Frontal cortex (tissue), 4 donors: ENCODE data around the gene NFE2L1. TPM values are rescaled to one million over a fixed set of nuclear protein-coding genes. Genes with fewer than 3 reads are reported as not detected.
A peak's percentile ranks its signal among the peaks of the same experiment; 100 is the strongest.

Experiments
- DNase-seq, 2 donors: peaks; one replicate each; pipeline ENCODE4 v3.0.0; 2012; ENCODE audit warnings: low spot score in 2 of 2
- FAIRE-seq: peaks from 2 replicates; lab custom pipeline; 2012; peaks lifted over from hg19 to GRCh38; lab: Jason Lieb, UNC
- small RNA-seq: library from RNA; depleted of rRNA; stranded (forward); fragments of <200 nt; gene quantifications from one replicate; pipeline ENCODE3, GENCODE V24; 2014
- total RNA-seq: library from RNA; depleted of rRNA; stranded (reverse); fragments of >200 nt; gene quantifications from one replicate; pipeline ENCODE4 v1.2.3, GENCODE V29; 2014
- donor health status: control.
- donor health status: control.
- donor health status: control.

Gene NFE2L1
- total RNA-seq, 1 donor from 2014 or later: 22.4 TPM

DNA sequence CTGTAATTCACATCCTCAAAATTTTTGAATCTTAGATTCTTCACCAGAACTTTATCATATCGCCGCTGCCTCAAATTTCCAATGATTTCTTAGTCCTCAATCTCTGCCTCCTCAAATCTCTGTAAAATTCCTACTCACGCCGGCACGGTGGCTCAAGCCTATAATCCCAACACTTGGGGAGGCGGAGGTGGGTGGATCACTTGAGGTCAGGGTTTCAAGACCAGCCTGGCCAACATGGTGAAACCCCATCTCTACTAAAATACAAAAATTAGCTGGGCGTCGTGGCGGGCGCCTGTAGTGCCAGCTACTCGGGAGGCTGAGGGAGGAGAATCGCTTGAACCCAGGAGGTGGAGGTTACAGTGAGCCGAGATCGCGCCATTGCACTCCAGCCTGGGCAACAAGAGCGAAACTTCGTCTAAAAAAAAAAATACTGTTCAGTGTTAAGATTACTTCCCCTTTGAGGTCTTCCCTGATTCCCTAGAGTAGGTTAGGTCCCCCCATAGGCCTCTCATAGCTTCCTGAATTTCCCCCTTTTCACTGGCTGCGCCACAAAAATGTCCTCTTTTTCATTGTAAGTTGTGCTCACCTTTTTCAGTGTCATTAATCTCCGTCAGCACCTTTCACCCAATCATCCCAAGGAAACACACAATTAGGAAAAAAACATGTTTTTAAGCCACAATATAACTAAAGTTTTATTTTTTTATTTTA lies 54.0 kb downstream of the NFE2L1 start:
- FAIRE-seq: no peak

DNA sequence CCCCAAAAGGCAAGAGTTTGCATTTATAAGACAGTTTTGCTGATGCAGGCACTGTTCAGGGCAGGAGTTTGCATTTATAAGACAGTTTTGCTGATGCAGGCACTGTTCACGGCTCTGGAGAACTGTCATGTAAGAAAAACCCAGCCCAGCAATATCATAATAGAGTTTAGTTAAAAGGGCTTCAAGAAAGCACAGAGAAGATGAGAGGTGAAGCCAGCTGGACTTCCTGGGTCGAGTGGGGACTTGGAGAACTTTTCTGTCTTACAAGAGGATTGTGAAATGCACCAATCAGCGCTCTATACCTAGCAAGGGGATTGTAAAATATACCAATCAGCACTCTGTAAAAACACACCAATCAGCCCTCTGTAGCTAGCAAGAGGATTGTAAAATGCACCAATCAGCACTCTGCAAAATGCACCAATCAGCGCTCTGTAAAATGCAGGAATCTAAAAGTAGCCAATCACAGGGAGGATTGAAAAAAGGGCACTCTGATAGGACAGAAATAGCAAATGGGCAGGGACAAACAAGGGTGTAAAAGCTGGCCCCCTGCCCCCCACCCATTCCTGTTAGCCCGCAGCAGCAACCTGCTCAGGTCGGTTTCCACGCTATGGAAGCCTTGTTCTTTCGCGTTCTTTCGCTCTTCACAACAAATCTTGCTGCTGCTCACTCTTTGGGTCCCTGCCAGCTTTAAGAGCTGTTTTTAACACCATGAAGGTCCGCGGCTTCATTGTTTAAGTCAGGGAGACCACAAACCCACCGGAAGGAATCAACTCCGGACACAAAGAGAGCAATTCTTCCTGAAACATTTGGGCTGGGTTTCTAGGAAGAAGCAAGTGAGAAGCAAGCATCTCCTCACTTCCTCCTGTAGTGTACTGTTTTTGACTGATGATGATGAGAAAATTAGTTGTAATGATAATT lies 54.9 kb downstream of the NFE2L1 start:
- no peak for FAIRE-seq
- no peak for DNase-seq

More for the DNA sequence above, 54.0 kb downstream of the NFE2L1 start:
- DNase-seq: no peak

DNA sequence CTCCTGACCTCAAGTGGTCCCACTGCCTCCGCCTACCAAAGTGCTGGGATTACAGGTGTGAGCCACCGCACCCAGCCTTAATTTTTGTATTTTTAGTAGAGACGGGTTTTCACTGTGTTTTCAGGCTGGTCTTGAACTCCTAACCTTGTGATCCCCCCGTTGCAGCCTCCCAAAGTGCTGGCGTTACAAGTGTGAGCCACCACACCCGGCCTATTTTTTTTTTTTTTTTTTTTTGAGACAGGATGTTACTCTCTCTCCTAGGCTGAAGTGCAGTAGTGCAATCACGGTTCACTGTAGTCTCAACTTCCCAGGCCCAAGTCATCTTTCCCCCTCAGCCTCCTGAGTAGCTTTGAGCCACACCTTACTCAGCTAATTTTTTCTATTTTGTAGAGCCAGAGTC lies 56.3 kb downstream of the NFE2L1 start:
- DNase-seq (no peak), FAIRE-seq (no peak)

DNA sequence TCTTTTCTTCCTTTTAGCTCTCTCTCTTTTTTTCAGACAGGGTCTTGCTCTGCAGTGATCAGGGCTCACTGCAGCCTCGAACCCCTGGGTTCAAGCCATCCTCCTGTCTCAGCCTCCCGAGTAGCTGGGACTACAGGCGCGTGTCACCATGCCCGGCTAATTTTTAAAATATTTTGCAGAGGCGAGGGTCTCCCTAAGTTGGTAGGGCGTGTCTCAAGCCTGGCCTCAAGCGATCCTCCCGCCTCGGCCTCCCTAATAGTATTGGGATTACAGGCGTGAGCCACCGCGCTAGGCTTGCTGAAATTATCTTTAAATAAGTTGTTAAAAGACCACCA lies 58.6 kb downstream of the NFE2L1 start:
- no peak for FAIRE-seq
- DNase-seq: no peak

DNA sequence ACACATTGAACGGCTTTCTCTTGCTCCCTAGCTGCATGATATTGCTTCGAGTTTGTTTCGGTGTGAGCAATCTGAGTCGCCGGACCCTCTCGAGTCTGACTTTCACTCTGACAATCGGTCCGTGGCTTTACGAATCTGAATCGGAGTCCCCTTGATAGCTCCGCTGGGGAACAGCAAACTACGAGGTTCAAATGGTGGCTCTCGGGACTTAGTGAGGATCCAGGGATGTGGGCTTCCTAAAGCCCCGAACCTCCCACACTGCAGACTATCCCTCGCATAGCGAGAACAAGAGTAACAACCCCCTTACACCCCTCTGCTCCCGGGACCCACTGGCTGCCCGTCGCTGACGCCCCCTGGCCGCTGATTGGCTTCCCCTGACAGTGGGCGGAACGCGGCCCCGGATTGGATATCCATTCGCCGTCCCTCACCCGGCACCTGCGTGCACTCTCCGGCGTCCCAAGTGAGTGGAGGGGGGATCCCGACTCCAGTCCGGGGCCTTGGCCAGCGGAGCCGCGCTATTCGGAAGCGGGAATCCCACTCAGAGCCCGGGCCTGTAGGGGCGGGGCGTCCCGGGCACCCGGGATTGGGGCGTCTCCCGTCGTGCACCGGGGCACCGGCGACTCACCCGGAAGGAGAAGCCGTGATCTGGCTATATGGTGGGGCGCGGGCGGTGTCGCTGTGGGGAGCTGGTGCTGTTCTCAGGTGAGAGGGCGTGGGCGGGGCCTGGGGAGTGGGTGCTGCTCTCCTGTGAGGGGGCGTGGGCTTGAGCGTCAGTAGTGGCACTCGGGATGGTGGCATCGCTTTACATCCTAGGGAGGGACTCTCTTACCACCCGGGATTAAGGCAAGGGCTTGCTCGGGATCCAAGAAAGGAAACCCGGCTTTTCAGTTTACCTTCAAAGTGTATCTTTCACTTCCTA lies 59.2 kb downstream of the NFE2L1 start, which contains the start of gene SNX11:
SNX11 (plus strand) TSS at position 630 of the 919 bp plus-strand sequence. CDS start 4,278 bp downstream, outside the sequence.
- FAIRE-seq (no peak), DNase-seq (peak; percentile 74 to 82)

DNA sequence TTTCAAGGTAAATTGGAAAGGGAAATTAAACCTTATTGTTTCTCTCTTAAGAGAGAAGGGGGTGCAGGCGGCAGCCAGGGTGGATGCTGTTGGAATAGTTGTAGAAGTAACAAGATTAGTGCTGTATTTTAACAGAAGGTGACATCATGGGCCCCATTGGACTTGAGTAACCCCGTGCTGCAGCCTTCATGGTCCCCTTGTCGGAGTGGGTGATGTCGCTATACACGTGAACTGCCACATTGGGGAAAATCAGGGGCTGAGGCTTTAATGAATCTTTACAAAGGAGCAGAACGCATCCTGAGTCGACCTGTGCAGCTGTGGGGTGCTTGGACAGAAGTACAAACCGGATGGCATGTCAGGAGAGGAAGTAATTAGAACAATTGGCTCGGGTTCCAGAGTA lies 62.6 kb downstream of the NFE2L1 start:
- FAIRE-seq (no peak), DNase-seq (no peak)

Small RNAs within 50 kb of the gene (small RNA-seq; reads per million reads assigned to genes)
- gene AC004477.2 (not detected), gene MIR152 (28.2 reads per million, percentile 97 among the genes with 10 or more reads in this experiment), gene RNU6-1201P (not detected)

Other genes with a start within 250 kb of the NFE2L1 start
- gene OSBPL7, start 226.6 kb upstream of the NFE2L1 start, total RNA-seq: 7.3 TPM
- 6.9 TPM for gene MRPL10, start 216.8 kb upstream of the NFE2L1 start, total RNA-seq
- not detected for gene LRRC46, start 216.7 kb upstream of the NFE2L1 start, total RNA-seq
- gene SCRN2, start 207.1 kb upstream of the NFE2L1 start, total RNA-seq: 24.1 TPM
- gene SP6, start 197.2 kb upstream of the NFE2L1 start, total RNA-seq: not detected
- gene SP2, start 152.1 kb upstream of the NFE2L1 start, total RNA-seq: 0.82 TPM
- gene PNPO, start 106.8 kb upstream of the NFE2L1 start, total RNA-seq: 7.3 TPM
- gene PRR15L, start 90.5 kb upstream of the NFE2L1 start, total RNA-seq: not detected
- gene CDK5RAP3, start 77.2 kb upstream of the NFE2L1 start, total RNA-seq: 53.8 TPM
- 3.3 TPM for gene COPZ2, start 10.6 kb upstream of the NFE2L1 start, total RNA-seq
- 95.8 TPM for gene CBX1, start 53.1 kb downstream of the NFE2L1 start, total RNA-seq
- 9.8 TPM for gene SNX11, start 59.4 kb downstream of the NFE2L1 start, total RNA-seq